Endodermal cell (in vitro differentiated cells): ENCODE measurements around the gene RNF113B. TPM values are rescaled to one million over a fixed set of nuclear protein-coding genes. Genes with fewer than 3 reads are reported as not detected.

Source experiments
- DNase-seq: peaks from one replicate; pipeline ENCODE4 v3.0.0-alpha.2; 2017
- H3K27ac ChIP-seq: 2 replicates; pipeline ENCODE4 v1.5.1; 2013; ENCODE audit warnings: mild to moderate bottlenecking, low read depth, low read length, moderate library complexity
- H3K27me3 ChIP-seq: 2 replicates; pipeline ENCODE4 v1.6.1; 2013; ENCODE audit warnings: mild to moderate bottlenecking, low read length, moderate library complexity; ENCODE audit not compliant: insufficient read depth, control insufficient read depth, poor library complexity, severe bottlenecking
- H3K36me3 ChIP-seq: 2 replicates; pipeline ENCODE4 v1.7.0; 2013; ENCODE audit warnings: mild to moderate bottlenecking, low read length, moderate library complexity; ENCODE audit not compliant: control insufficient read depth, insufficient read depth
- H3K4me1 ChIP-seq: one replicate; pipeline ENCODE4 v1.7.0; 2013; ENCODE audit warnings: low read length; ENCODE audit not compliant: control insufficient read depth, insufficient read depth
- H3K4me3 ChIP-seq: 2 replicates; pipeline ENCODE4 v1.5.1; 2013; ENCODE audit warnings: mild to moderate bottlenecking, low read length, moderate library complexity
- H3K9ac ChIP-seq: 2 replicates; pipeline ENCODE4 v1.6.1; 2013; ENCODE audit warnings: mild to moderate bottlenecking, low read length, moderate library complexity; ENCODE audit not compliant: poor library complexity, severe bottlenecking; ENCODE audit errors: extremely low read depth
- H3K9me3 ChIP-seq: 2 replicates; pipeline ENCODE4 v1.6.1; 2013; ENCODE audit warnings: mild to moderate bottlenecking, low read length, moderate library complexity; ENCODE audit not compliant: control insufficient read depth
- H3K27ac Mint-ChIP-seq: 2 replicates; pipeline ENCODE4 v1.8.0; 2020; ENCODE audit warnings: mixed read lengths
- H3K27me3 Mint-ChIP-seq: 2 replicates; pipeline ENCODE4 v1.8.0; 2021; ENCODE audit warnings: mild to moderate bottlenecking, mixed read lengths; ENCODE audit not compliant: insufficient read depth
- H3K36me3 Mint-ChIP-seq: 2 replicates; pipeline ENCODE4 v1.8.0; 2020; ENCODE audit warnings: low read depth, mixed read lengths
- H3K4me1 Mint-ChIP-seq: 2 replicates; pipeline ENCODE4 v1.8.0; 2020; ENCODE audit warnings: mixed read lengths
- H3K4me3 Mint-ChIP-seq: 2 replicates; pipeline ENCODE4 v1.8.0; 2020; ENCODE audit warnings: mild to moderate bottlenecking, moderate library complexity, mixed read lengths
- H3K9me3 Mint-ChIP-seq: 2 replicates; pipeline ENCODE4 v1.8.0; 2020; ENCODE audit warnings: mild to moderate bottlenecking, mixed read lengths
- CTCF ChIP-seq: fragments of 200-600 bp; sonication (generic); conservative IDR thresholded peaks from 2 replicates; pipeline ENCODE4 v1.5.0; 2021; ENCODE audit warnings: antibody characterized with exemption, mild to moderate bottlenecking
- WGBS, 2 experiments: methylation state at CpG; one replicate each; pipeline versions ENCODE4 v1.1.5 to v1.1.7; 2013; ENCODE audit warnings: missing lambda C conversion rate in 2 of 2, mixed read lengths in 1 of 2; ENCODE audit not compliant: insufficient coverage in 1 of 2, insufficient read length in 1 of 2; 5-methylcytosine and 5-hydroxymethylcytosine counted together
- total RNA-seq, 2 donors: library from RNA; stranded (reverse); fragmentation: NEBNext Ultra II Directional in 1 of 2; extraction: Animal tissue kit (Norgen Biotek cat#: 25700) in 1 of 2; gene quantifications; 2 replicates in 1 of 2; 3 replicates in 1 of 2; pipeline ENCODE4 v1.2.1, GENCODE V29; 2021

Gene RNF113B
- total RNA-seq, 2 donors from 2014 or later: not detected

GRCh38 chr13:98174307-98174706 lies 2.8 kb downstream of the RNF113B start:
- H3K4me3 ChIP-seq: no peak overlapping the region
- H3K9me3 ChIP-seq: no peaks in the 10 kb centered on the region
- no peak for DNase-seq
- 84 to 85% methylated on average over 7 of the region's 7 CpGs for WGBS, 2 experiments
- H3K9ac ChIP-seq: no peak overlapping the region
- peaks cover 34% of the 10 kb centered on the region for H3K4me1 ChIP-seq
- no peak overlapping the region for H3K4me3 Mint-ChIP-seq
- H3K36me3 ChIP-seq: peaks cover 53% of the 10 kb centered on the region
- H3K27ac ChIP-seq: no peak overlapping the region
- no peak for TF ChIP-seq CTCF
- H3K27me3 Mint-ChIP-seq: no peaks in the 10 kb centered on the region
- no peaks in the 10 kb centered on the region for H3K9me3 Mint-ChIP-seq
- H3K4me1 Mint-ChIP-seq: peaks cover 58% of the 10 kb centered on the region
- no peak overlapping the region for H3K27ac Mint-ChIP-seq
- H3K27me3 ChIP-seq: no peaks in the 10 kb centered on the region
- peaks cover 41% of the 10 kb centered on the region for H3K36me3 Mint-ChIP-seq

DNA sequence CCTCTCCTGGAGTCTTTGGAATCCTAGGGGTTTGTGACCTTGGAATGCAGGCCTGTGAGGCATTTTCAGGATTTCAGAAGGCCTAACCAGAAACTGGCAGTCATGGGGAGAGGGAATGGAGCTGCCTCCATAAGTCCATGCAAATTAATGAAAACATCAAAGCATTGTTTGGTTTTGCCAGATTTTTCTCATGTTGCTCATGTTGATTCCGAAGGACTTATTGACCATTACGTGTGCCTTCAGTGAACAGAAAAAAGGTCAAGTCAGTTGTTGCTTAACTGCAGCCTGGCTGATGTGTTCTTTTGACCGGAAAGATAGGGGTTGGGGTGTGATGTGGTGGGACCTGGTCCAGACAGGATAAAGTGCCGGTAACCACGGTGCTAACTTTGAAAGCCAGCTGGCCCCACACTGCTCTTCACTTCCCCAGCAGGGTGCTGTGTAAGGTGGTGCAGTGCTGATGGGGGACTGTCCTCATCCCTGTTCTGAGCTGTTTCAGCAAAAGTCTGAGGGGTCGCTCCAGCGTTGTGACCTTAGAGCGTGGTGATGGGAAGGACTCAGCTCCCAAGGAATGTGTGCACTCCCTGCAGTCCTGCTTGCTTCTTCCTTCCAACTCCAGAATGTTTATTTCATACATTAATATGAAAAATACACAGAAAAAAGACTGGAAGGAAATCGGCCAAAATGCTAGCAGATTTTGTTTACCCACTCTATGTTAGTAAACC lies 3.5 kb downstream of the RNF113B start:
- TF ChIP-seq CTCF: no peak
- H3K36me3 Mint-ChIP-seq: peaks cover 33% of the 10 kb centered on the region
- WGBS, 2 experiments: 60 to 73% methylated on average over 7 to 9 of the region's 9 CpGs
- H3K27ac Mint-ChIP-seq: peak overlapping the region; percentile 67
- H3K4me1 ChIP-seq: peaks cover 36% of the 10 kb centered on the region
- DNase-seq: peak; percentile 70
- no peak overlapping the region for H3K9ac ChIP-seq
- no peak overlapping the region for H3K4me3 ChIP-seq
- no peaks in the 10 kb centered on the region for H3K9me3 ChIP-seq
- peaks cover 54% of the 10 kb centered on the region for H3K4me1 Mint-ChIP-seq
- peaks cover 49% of the 10 kb centered on the region for H3K36me3 ChIP-seq
- no peaks in the 10 kb centered on the region for H3K27me3 Mint-ChIP-seq
- H3K4me3 Mint-ChIP-seq: no peak overlapping the region
- H3K27ac ChIP-seq: no peak overlapping the region
- no peaks in the 10 kb centered on the region for H3K27me3 ChIP-seq
- no peaks in the 10 kb centered on the region for H3K9me3 Mint-ChIP-seq

DNA sequence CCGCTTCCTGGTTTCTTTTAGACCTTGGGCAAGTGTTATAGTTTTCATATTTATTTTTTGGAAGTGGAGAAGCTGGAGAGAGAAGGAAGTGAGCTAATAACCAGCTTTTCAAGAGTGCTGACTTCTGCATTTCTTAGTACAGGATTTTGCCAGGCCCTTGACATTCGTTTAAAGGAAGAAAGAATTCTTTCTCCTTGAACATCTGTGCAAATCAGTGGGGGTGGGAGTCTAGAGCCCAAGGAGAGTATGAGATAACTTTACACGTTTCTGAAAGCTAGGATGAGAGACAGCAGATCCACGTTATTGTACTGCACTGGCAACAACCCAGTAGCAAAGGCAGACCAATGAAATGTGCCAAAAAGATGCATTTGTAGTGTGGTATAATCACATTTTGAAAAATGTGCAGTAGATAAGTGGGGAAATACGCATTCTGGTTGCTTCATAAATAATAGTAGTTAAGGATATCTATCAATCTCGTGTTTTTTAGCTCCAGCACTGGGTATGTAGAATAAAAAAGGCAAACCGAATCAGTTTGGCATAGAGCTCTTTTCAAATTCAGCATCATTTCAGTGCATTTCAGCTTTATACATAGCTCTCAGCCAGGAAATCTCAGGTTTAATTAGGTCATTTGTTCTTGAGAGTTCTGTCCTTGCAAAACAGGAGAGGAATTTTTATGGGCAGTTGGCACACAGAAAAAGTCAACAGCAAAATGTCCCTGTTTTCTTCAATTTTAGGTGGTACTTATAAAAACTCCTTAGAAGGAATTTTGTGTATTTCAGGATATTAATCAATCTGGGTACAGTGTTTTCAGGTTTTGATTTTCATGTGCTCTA lies 4.3 kb downstream of the RNF113B start:
- no peak for DNase-seq
- Histone ChIP-seq H3K9ac (peak overlapping the region; percentile 3), H3K27ac (peak overlapping the region; percentile 71), H3K4me3 (peak overlapping the region; percentile 2), H3K9me3 (no peaks in the 10 kb centered on the region), H3K4me1 (peaks cover 39% of the 10 kb centered on the region), H3K27me3 (no peaks in the 10 kb centered on the region), H3K36me3 (peaks cover 41% of the 10 kb centered on the region)
- Mint-ChIP-seq H3K4me1 (peaks cover 59% of the 10 kb centered on the region), H3K27me3 (no peaks in the 10 kb centered on the region), H3K36me3 (peaks cover 35% of the 10 kb centered on the region), H3K9me3 (no peaks in the 10 kb centered on the region), H3K27ac (peak overlapping the region; percentile 87), H3K4me3 (peak overlapping the region; percentile 21)
- no peak for TF ChIP-seq CTCF
- WGBS, 2 experiments: 59 to 71% methylated on average over 5 to 7 of the region's 7 CpGs
